Caco-2 (cell line): Measurements from ENCODE around the gene SEMA4A. TPM values are rescaled to one million over a fixed set of nuclear protein-coding genes. Genes with fewer than 3 reads are reported as not detected.

ENCODE experiments used
- BruUV-seq: library from RNA; stranded (reverse); fragments of 400-500 nt; replicated peaks from 2 replicates; lab custom pipeline; 2021; lab: Mats Ljungman, UMichigan
- CTCF ChIA-PET: fragments of 300-600 bp; sonication (Branson Sonifier 250); formaldehyde crosslinking; loops from one replicate; lab custom pipeline; 2022; ENCODE audit warnings: antibody characterized with exemption; lab: Charles Lee
- POLR2A ChIA-PET: fragments of 300-600 bp; sonication (Branson Sonifier 250); formaldehyde crosslinking; loops from one replicate; lab custom pipeline; 2022; ENCODE audit warnings: antibody characterized with exemption; lab: Charles Lee
- DNase-seq, 2 experiments: peaks; one replicate each; pipeline versions ENCODE4 v3.0.0 to v3.0.0-alpha.2; 2020 to 2022
- H3K27me3 ChIP-seq: replicated peaks from 2 replicates; pipeline ENCODE4 v1.6.0; 2011; ENCODE audit warnings: low read length; ENCODE audit not compliant: control insufficient read depth, insufficient read depth
- H3K36me3 ChIP-seq: 2 replicates; pipeline ENCODE4 v1.5.1; 2011; ENCODE audit warnings: low read length; ENCODE audit not compliant: control insufficient read depth, insufficient read depth
- H3K4me1 ChIP-seq: fragments of 250-450 bp; sonication (Bioruptor Pico); 2 replicates; pipeline ENCODE4 v1.5.1; 2020; ENCODE audit warnings: mild to moderate bottlenecking
- H3K4me3 ChIP-seq: 2 replicates; pipeline ENCODE4 v1.5.1; 2011; ENCODE audit warnings: low read depth, mild to moderate bottlenecking, control low read depth, low read length
- H3K9me3 ChIP-seq: fragments of 250-450 bp; sonication (Bioruptor Pico); 2 replicates; pipeline ENCODE4 v1.5.1; 2020; ENCODE audit warnings: mild to moderate bottlenecking, moderate library complexity
- H3K27ac Mint-ChIP-seq: one replicate; pipeline ENCODE4 v1.8.0; 2022; ENCODE audit warnings: mixed read lengths; ENCODE audit not compliant: unreplicated experiment
- H3K27me3 Mint-ChIP-seq: one replicate; pipeline ENCODE4 v1.8.0; 2022; ENCODE audit warnings: mixed read lengths; ENCODE audit not compliant: insufficient read depth, unreplicated experiment
- H3K36me3 Mint-ChIP-seq: one replicate; pipeline ENCODE4 v1.8.0; 2022; ENCODE audit warnings: mild to moderate bottlenecking, mixed read lengths; ENCODE audit not compliant: insufficient read depth, unreplicated experiment
- H3K4me1 Mint-ChIP-seq: one replicate; pipeline ENCODE4 v1.8.0; 2022; ENCODE audit warnings: low read depth, mixed read lengths; ENCODE audit not compliant: unreplicated experiment
- H3K4me3 Mint-ChIP-seq: one replicate; pipeline ENCODE4 v1.8.0; 2022; ENCODE audit warnings: mild to moderate bottlenecking, moderate library complexity, mixed read lengths; ENCODE audit not compliant: unreplicated experiment
- H3K9me3 Mint-ChIP-seq: one replicate; pipeline ENCODE4 v1.8.0; 2022; ENCODE audit warnings: mixed read lengths; ENCODE audit not compliant: unreplicated experiment
- intact Hi-C: fragments of 100-400 bp; cut with micrococcal nuclease; formaldehyde crosslinking; loops from one replicate; pipeline ENCODE4 v1.10.0; 2022; ENCODE audit not compliant: unreplicated experiment
- total RNA-seq: library from RNA; stranded (reverse); gene quantifications from 2 replicates; pipeline ENCODE4 v1.2.3, GENCODE V29; 2022
- TF ChIP-seq, protein P1 (sequence below), 2 experiments: fragments of 200-600 bp in 1 of 2; IDR thresholded peaks; 1 replicate in 1 of 2; 2 replicates in 1 of 2; pipeline versions ENCODE4 v1.5.1 to v1.8.0; 2011 to 2022; ENCODE audit warnings: antibody characterized with exemption in 1 of 2, control low read depth in 1 of 2, inconsistent platforms in 1 of 2, low read depth in 1 of 2, low read length in 1 of 2, mild to moderate bottlenecking in 1 of 2, moderate library complexity in 1 of 2; ENCODE audit not compliant: insufficient read depth in 1 of 2, severe bottlenecking in 1 of 2, unreplicated experiment in 1 of 2

The SEMA4A gene
- total RNA-seq, 1 experiment from 2014 or later, result 0.52 TPM

DNA sequence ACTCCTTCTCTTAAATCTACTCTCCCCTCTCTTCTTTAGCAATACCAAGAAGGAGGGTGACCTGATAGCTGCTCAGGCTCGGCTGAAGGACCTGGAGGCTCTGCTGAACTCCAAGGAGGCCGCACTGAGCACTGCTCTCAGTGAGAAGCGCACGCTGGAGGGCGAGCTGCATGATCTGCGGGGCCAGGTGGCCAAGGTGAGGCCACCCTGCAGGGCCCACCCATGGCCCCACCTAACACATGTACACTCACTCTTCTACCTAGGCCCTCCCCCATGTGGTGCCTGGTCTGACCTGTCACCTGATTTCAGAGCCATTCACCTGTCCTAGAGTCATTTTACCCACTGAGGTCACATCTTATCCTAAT is 22.8 kb upstream of the SEMA4A start:
- H3K9me3 ChIP-seq, result no peaks in the 10 kb centered on the region
- Mint-ChIP-seq H3K9me3 (no peaks in the 10 kb centered on the region), H3K27me3 (no peaks in the 10 kb centered on the region), H3K36me3 (peaks cover 52% of the 10 kb centered on the region), H3K27ac (peak overlapping the region; percentile 92), H3K4me1 (peaks cover 30% of the 10 kb centered on the region), H3K4me3 (no peak overlapping the region)
- no peaks in the 10 kb centered on the region for H3K27me3 ChIP-seq
- H3K4me3 ChIP-seq, result no peak overlapping the region
- POLR2A ChIA-PET, result interaction anchor here (0.8 to 2.4 kb wide), 5 partner anchors 15 to 83 kb away, joined by 4 to 16 read pairs (median 6); partner anchors contain the start of genes LMNA, PMF1 and RAB25
- no TSS peak for BruUV-seq
- CTCF ChIA-PET, result interaction anchor here (1.0 to 5.1 kb wide), 11 partner anchors 13 to 95 kb away, joined by 3 to 115 read pairs (median 8); partner anchors contain the start of genes LMNA and SLC25A44
- no peak for DNase-seq
- intact Hi-C loops, result loop anchor here (1.0 kb wide), 5 partner anchors 30 to 192 kb away; no protein-coding TSS in a partner anchor
- peaks cover 42% of the 10 kb centered on the region for H3K4me1 ChIP-seq
- TF ChIP-seq, protein P1, sequence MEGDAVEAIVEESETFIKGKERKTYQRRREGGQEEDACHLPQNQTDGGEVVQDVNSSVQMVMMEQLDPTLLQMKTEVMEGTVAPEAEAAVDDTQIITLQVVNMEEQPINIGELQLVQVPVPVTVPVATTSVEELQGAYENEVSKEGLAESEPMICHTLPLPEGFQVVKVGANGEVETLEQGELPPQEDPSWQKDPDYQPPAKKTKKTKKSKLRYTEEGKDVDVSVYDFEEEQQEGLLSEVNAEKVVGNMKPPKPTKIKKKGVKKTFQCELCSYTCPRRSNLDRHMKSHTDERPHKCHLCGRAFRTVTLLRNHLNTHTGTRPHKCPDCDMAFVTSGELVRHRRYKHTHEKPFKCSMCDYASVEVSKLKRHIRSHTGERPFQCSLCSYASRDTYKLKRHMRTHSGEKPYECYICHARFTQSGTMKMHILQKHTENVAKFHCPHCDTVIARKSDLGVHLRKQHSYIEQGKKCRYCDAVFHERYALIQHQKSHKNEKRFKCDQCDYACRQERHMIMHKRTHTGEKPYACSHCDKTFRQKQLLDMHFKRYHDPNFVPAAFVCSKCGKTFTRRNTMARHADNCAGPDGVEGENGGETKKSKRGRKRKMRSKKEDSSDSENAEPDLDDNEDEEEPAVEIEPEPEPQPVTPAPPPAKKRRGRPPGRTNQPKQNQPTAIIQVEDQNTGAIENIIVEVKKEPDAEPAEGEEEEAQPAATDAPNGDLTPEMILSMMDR (IDR thresholded peaks at IDR 0.05; ENCODE audit: insufficient read depth in 1 of 2, low read depth in 1 of 2, low read length in 1 of 2, severe bottlenecking in 1 of 2, unreplicated experiment in 1 of 2), result no peak
- peaks cover 5% of the 10 kb centered on the region for H3K36me3 ChIP-seq

DNA sequence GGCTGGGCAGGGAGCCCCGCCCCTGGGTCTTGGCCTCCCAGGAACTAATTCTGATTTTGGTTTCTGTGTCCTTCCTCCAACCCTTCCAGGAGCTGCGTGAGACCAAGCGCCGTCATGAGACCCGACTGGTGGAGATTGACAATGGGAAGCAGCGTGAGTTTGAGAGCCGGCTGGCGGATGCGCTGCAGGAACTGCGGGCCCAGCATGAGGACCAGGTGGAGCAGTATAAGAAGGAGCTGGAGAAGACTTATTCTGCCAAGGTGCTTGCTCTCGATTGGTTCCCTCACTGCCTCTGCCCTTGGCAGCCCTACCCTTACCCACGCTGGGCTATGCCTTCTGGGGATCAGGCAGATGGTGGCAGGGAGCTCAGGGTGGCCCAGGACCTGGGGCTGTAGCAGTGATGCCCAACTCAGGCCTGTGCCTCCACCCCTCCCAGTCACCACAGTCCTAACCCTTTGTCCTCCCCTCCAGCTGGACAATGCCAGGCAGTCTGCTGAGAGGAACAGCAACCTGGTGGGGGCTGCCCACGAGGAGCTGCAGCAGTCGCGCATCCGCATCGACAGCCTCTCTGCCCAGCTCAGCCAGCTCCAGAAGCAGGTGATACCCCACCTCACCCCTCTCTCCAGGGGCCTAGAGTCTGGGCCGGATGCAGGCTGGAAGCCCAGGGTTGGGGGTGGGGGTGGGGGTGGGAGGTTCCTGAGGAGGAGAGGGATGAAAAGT is 18.5 kb upstream of the SEMA4A start:
- POLR2A ChIA-PET, result no interaction called here
- CTCF ChIA-PET, result interaction anchor here (1.1 kb wide), 1 partner anchor 39 kb away, joined by 3 read pairs; no protein-coding TSS in a partner anchor
- H3K27me3 Mint-ChIP-seq, result no peaks in the 10 kb centered on the region
- no peak overlapping the region for H3K4me3 ChIP-seq
- H3K4me1 Mint-ChIP-seq, result peaks cover 4% of the 10 kb centered on the region
- no peak overlapping the region for H3K4me3 Mint-ChIP-seq
- no peaks in the 10 kb centered on the region for H3K9me3 Mint-ChIP-seq
- intact Hi-C loops, result no loop called here
- DNase-seq, result no peak
- no peaks in the 10 kb centered on the region for H3K27me3 ChIP-seq
- TF ChIP-seq, protein P1 (IDR thresholded peaks at IDR 0.05; ENCODE audit: insufficient read depth in 1 of 2, low read depth in 1 of 2, low read length in 1 of 2, severe bottlenecking in 1 of 2, unreplicated experiment in 1 of 2), result no peak
- peaks cover 15% of the 10 kb centered on the region for H3K36me3 ChIP-seq
- BruUV-seq, result no TSS peak
- H3K36me3 Mint-ChIP-seq, result peaks cover 69% of the 10 kb centered on the region
- no peaks in the 10 kb centered on the region for H3K9me3 ChIP-seq
- H3K4me1 ChIP-seq, result peaks cover 7% of the 10 kb centered on the region
- peak overlapping the region; percentile 50 for H3K27ac Mint-ChIP-seq

DNA sequence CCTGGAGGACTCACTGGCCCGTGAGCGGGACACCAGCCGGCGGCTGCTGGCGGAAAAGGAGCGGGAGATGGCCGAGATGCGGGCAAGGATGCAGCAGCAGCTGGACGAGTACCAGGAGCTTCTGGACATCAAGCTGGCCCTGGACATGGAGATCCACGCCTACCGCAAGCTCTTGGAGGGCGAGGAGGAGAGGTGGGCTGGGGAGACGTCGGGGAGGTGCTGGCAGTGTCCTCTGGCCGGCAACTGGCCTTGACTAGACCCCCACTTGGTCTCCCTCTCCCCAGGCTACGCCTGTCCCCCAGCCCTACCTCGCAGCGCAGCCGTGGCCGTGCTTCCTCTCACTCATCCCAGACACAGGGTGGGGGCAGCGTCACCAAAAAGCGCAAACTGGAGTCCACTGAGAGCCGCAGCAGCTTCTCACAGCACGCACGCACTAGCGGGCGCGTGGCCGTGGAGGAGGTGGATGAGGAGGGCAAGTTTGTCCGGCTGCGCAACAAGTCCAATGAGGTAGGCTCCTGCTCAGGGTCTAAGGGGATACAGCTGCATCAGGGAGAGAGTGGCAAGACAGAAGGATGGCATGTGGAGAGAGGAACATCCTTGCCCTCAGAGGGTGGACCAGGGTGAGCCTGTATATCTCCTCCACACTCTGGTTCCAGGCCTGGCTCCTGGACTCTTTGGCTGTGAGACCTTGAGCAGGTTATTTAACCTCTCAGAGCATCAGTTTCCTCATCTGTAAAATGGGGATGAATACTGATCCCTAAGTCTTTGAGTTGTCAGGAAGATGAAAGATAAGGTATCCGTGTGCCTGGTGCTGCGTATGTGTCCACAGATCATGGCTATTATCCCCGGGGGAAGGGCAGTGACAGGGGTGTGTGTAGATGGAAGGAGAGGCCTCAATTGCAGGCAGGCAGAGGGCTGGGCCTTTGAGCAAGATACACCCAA is 17.2 kb upstream of the SEMA4A start:
- CTCF ChIA-PET, result interaction anchor here (1.1 to 1.6 kb wide), 2 partner anchors 89 to 110 kb away, joined by 6 to 11 read pairs; no protein-coding TSS in a partner anchor
- intact Hi-C loops, result no loop called here
- POLR2A ChIA-PET, result no interaction called here
- BruUV-seq, result no TSS peak
- Mint-ChIP-seq H3K4me3 (no peak overlapping the region), H3K27ac (peak overlapping the region; percentile 69), H3K4me1 (no peaks in the 10 kb centered on the region), H3K27me3 (no peaks in the 10 kb centered on the region), H3K36me3 (peaks cover 76% of the 10 kb centered on the region), H3K9me3 (no peaks in the 10 kb centered on the region)
- TF ChIP-seq, protein P1 (IDR thresholded peaks at IDR 0.05; ENCODE audit: insufficient read depth in 1 of 2, low read depth in 1 of 2, low read length in 1 of 2, severe bottlenecking in 1 of 2, unreplicated experiment in 1 of 2), result no peak
- Histone ChIP-seq H3K9me3 (no peaks in the 10 kb centered on the region), H3K4me3 (no peak overlapping the region), H3K4me1 (no peaks in the 10 kb centered on the region), H3K36me3 (peaks cover 14% of the 10 kb centered on the region), H3K27me3 (no peaks in the 10 kb centered on the region)
- DNase-seq, result no peak
